GM21447 (cell line): ENCODE data around the gene XRCC6.
"Not testable (repeated sequence)": the region's sequence is repeated elsewhere in the genome, so short reads cannot be mapped to it uniquely, and the experiment has no call there.

Source experiments
- ATAC-seq: cut with Tn5 transposase; IDR thresholded peaks from one replicate; pipeline ENCODE4 v1.9.1; 2021; ENCODE audit not compliant: unreplicated experiment

XRCC6 gene

GRCh38 chr22:41621099-41621910, at the start of gene XRCC6:
XRCC6 (plus strand) TSS chr22:41621295; CDS start chr22:41622005, 710 bp downstream.
- ATAC-seq = peak; percentile 80

GRCh38 chr22:41571786-41572185, 49.3 kb upstream of the XRCC6 start:
- ATAC-seq = no peak

DNA sequence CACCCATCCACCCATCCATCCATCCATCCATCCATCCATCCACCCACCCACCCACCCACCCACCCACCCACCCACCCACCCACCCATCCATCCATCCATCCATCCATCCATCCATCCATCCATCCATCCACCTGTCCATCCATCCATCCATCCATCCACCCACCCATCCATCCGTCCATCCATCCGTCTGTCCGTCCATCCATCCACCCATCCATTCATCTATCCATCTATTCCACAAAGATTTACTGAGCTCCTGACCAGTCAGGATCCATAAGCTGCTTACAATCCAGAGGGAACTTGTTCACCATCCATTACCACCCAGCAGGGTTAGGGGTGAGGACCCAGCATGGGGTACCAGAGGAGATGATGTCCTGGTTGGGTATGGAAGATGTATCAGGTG, 48.8 kb upstream of the XRCC6 start:
- ATAC-seq = not testable (repeated sequence)

- no peak for ATAC-seq
Measured at GRCh38 chr22:41573677-41574076, 47.4 kb upstream of the XRCC6 start.

GRCh38 chr22:41574847-41575381, 46.2 kb upstream of the XRCC6 start:
- ATAC-seq = no peak

GRCh38 chr22:41575533-41575932, 45.6 kb upstream of the XRCC6 start:
- no peak for ATAC-seq

DNA sequence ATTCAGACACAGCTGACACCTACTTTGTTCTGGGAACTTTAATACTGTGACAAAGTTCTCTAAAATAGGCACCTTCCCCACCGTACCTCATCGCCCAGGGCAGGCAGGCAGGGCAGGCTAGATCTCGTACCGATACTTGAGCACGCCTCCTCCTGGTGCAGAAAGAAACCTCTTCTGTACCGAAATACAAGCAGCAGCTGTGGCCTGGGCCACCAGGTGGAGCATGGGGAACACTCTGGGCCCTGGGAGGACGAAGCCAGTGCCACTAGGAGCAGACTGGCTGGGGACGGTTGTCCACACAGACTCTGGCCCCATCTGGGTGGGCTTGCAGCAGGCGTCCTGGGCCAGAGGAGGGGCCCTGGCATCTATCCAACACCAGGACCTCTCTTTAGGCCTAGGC, 44.2 kb upstream of the XRCC6 start:
- no peak for ATAC-seq

DNA sequence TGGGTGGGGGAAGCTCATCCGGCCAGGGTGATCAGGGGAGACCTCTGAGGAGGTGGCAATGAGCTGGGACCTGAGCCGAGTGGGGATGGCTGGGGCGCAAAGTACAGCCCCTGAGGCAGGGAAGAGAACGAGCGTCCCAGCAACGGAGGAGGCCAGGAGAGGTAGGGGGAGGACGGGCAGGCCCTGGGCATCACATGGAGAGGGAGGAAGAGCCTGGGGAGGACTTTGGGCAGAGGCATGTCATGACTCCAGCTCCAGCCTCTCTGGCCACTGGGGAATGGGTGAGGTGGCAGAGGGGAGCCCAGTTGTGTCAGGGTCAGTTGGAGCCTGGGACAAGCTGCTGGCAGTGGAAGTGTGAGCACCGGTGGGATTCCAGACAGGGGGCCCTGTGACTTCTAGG, 43.0 kb upstream of the XRCC6 start:
- ATAC-seq = no peak

- no peak for ATAC-seq
Measured at GRCh38 chr22:41578818-41579217, 42.3 kb upstream of the XRCC6 start.

GRCh38 chr22:41579297-41579996, 41.6 kb upstream of the XRCC6 start:
- ATAC-seq = no peak

DNA sequence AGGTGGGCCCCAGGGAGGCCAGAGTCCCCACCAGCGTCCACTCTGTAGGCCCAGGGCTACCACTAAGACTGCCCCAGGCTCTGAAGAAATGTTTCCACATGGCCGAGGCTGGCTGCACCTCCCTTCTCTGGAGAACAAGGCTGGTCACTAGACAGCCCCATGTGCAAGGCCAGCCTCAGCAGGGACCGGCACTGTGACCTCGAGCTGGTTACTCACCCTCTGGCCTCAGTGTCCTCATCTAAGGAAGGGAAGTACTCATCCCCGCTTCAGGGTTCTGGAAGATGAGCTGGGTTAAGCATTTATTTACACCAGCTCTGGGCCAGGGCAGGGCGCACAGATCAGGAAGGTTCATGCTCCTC, 41.1 kb upstream of the XRCC6 start:
- ATAC-seq = no peak

- ATAC-seq = no peak
Measured at GRCh38 chr22:41582694-41583093, 38.4 kb upstream of the XRCC6 start.

DNA sequence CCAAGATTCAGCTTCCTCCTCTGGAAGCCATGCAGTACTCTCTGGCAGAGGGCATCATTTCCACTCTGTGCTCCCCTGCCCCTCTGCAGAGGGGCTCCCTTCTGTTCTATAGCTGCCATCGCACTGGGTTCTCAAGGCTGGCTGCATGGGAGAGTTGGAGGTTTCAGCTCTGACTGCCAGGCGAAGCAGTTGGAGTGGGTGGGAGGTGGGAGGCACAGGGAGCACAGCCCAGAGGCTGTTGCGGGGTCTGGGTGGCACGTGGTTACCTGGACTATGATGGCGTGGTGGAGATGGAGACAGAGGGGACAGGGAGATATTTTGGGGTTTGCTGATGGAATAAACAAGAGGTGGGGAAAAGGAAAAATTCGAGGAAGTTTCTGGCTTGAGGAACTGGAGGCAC, 36.2 kb upstream of the XRCC6 start:
- no peak for ATAC-seq

DNA sequence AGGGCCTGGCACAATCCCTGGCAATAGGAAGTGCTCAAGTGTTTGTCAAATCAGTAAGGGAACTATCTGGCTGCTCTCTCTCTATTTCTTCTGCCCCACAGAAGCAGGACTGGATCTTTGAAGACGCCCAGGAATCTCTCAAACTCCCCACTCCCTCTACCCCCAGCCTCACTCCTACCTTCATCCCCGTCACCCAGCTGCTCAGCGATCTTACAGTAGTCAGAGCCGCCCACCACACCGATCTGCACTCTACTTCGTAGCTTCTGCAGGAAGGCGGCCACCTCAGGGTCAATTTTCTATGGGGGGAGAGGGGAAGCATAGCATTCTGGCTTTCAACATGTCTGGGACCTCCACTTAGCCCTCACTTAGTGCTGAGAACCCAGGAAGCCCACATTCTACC, 35.2 kb upstream of the XRCC6 start:
- ATAC-seq = no peak

DNA sequence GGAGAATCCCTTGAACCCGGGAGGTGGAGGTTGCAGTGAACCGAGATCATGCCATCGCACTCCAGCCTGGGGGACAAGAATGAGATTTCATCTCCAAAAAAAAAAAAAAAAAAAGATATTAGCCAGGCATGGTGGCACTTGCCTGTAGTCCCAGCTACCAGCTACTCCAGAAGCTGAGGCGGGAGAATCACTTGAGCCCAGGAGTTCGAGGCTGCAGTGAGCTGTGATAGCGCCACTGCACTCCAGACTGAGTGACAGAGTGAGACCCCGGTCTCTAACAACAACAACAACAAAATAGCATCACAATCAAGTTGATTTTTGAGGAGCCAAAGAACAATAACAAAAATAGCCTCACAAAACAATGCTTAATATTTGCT, 33.8 kb upstream of the XRCC6 start:
- no peak for ATAC-seq

DNA sequence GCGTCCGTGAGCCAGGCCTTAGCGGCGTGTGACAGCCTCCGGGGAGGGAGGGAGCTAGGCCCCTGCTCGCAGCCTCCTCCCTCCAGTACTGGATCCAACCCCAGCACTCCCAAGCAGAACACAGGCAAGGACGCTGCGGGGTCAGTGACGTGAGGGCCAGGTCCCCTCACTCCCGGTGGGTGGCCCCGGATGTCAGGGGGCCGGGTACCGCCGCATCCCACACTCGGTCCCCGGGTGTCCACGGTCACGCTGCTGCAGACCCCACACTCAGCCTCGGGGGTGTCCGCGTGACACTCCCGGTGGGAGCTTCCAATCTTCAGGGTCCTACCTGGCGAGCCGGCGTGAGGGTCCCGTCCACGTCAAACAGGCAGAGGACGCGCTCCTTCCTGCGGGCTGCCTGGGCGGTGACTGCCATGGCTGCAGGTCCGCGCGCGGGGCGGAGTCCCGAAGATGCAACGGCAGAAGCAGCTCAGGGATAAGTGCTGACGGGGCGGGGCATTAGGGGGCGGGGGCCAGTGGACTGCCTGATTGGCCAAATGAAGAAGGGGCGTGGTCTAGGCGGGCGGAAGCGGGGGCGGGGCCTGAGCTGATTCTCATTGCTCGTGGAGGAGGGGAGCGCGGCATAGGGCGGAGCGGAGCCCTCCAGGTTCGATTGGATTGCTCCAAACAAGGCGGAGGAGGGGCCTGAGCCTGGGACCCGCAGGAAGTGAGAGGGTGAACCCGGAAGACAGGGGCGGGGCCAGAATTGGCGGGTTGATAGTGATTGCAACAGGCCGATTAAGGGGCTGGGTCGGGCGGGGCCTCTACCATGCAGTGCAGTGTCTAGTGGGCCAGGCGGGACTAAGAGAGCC, 31.5 kb upstream of the XRCC6 start, which contains the start of gene PMM1:
Gene PMM1 (minus strand): TSS at position 450 of the 851 bp plus-strand sequence. CDS start 35 bp downstream, at position 415.
- peak; percentile 90 for ATAC-seq

- ATAC-seq = not testable (repeated sequence)
Measured at GRCh38 chr22:41593336-41593960, 27.6 kb upstream of the XRCC6 start.

DNA sequence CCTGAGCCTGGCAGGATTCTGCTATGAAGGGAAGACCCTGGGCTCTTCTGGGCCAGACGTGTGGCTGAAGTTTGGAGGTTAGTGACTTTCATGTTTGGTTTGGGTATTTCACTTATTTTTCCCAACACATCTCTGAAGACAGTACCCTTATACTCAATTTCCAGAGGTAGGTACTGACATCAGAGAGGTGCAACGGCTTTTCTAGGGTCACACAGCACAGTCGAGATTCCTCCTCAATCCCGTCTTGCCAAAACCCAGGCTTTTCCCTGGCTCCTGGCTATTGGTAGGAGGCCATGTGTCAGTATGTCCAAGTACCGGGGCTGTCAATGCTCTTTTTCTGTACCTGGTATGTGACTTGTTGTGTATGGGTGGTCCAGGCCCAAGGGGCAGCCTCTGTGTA, 25.4 kb upstream of the XRCC6 start:
- ATAC-seq = no peak

- no peak for ATAC-seq
Measured at GRCh38 chr22:41596776-41597634, 24.1 kb upstream of the XRCC6 start.

DNA sequence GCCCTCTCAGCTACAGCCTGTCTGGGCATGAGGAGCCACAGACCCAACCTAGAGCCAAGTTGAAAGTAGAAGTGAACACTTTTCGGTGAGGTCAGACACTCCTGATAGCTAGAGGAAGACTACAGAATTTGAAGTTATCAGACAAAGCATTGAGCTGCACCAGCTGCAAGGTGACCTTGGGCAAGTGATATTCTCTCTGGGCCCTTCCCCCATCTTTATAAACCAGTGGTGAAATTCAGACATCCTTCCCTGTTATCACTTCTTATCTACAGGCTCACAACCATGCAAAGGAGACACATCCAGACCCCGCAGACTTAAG, 23.5 kb upstream of the XRCC6 start:
- ATAC-seq = no peak
